H1 (cell line): ENCODE data around the gene NEDD9. TPM values are rescaled to one million over a fixed set of nuclear protein-coding genes. Genes with fewer than 3 reads are reported as not detected.

Experiments used
- CTCF ChIA-PET: fragments of 300-600 bp; sonication (Branson Sonifier 250); formaldehyde crosslinking; loops from one replicate; lab custom pipeline; 2021; ENCODE audit not compliant: partially characterized antibody; lab: Charles Lee
- POLR2A ChIA-PET: fragments of 300-600 bp; sonication (Branson Sonifier 250); formaldehyde crosslinking; loops from one replicate; lab custom pipeline; 2021; ENCODE audit warnings: inconsistent platforms; ENCODE audit not compliant: partially characterized antibody; lab: Charles Lee
- DNase-seq, 2 experiments: peaks; one replicate each; pipeline versions ENCODE4 v3.0.0 to v3.0.0-alpha.2; 2010 to 2022; ENCODE audit warnings: low spot score in 2 of 2, low read depth in 1 of 2, mixed read lengths in 1 of 2
- FAIRE-seq: peaks from 2 replicates; lab custom pipeline; 2011; peaks lifted over from hg19 to GRCh38; lab: Jason Lieb, UNC
- H2AFZ ChIP-seq: 2 replicates; pipeline ENCODE4 v1.8.1; 2012; ENCODE audit warnings: low read length, inconsistent platforms
- H2AK5ac ChIP-seq: 2 replicates; pipeline ENCODE4 v1.6.1; 2013; ENCODE audit warnings: low read depth, low read length
- H2BK120ac ChIP-seq: replicated peaks from 2 replicates; pipeline ENCODE3; 2013; ENCODE audit warnings: low read depth, low read length, inconsistent platforms
- H2BK12ac ChIP-seq: 2 replicates; pipeline ENCODE4 v1.6.1; 2013; ENCODE audit warnings: low read depth, low read length
- H2BK15ac ChIP-seq: 2 replicates; pipeline ENCODE4 v1.6.1; 2013; ENCODE audit warnings: low read length
- H2BK20ac ChIP-seq: 2 replicates; pipeline ENCODE4 v1.6.1; 2013; ENCODE audit warnings: low read length
- H2BK5ac ChIP-seq: 2 replicates; pipeline ENCODE4 v1.6.1; 2013; ENCODE audit warnings: low read depth, low read length
- H3K14ac ChIP-seq: 2 replicates; pipeline ENCODE4 v1.6.1; 2013; ENCODE audit warnings: inconsistent platforms; ENCODE audit not compliant: insufficient read length
- H3K18ac ChIP-seq: 2 replicates; pipeline ENCODE4 v1.6.1; 2013; ENCODE audit warnings: low read length; ENCODE audit errors: extremely low read depth
- H3K23ac ChIP-seq: 2 replicates; pipeline ENCODE4 v1.6.1; 2013; ENCODE audit warnings: inconsistent platforms; ENCODE audit not compliant: insufficient read length
- H3K23me2 ChIP-seq: 2 replicates; pipeline ENCODE4 v1.6.1; 2013; ENCODE audit warnings: low read depth, low read length
- H3K27ac ChIP-seq: 2 replicates; pipeline ENCODE4 v1.6.1; 2011; ENCODE audit warnings: low read depth, low read length, inconsistent platforms
- H3K27me3 ChIP-seq, 4 experiments: replicated peaks in 1 of 4; 1 replicate in 1 of 4; 2 replicates in 3 of 4; pipeline versions ENCODE4 v1.6.1 to v1.8.1; 2011 to 2013; ENCODE audit warnings: low read length in 3 of 4, mild to moderate bottlenecking in 3 of 4, inconsistent platforms in 2 of 4, mixed read lengths in 2 of 4, moderate library complexity in 1 of 4; ENCODE audit not compliant: control insufficient read depth in 3 of 4, insufficient read depth in 3 of 4; ENCODE audit errors: extremely low read depth in 1 of 4
- H3K36me3 ChIP-seq, 4 experiments: 2 replicates each; pipeline versions ENCODE4 v1.6.1 to v1.8.1; 2011 to 2013; ENCODE audit warnings: mild to moderate bottlenecking in 4 of 4, low read length in 3 of 4, moderate library complexity in 2 of 4, control low read depth in 1 of 4, inconsistent platforms in 1 of 4; ENCODE audit not compliant: insufficient read depth in 4 of 4, control insufficient read depth in 2 of 4
- H3K4ac ChIP-seq: replicated peaks from 2 replicates; pipeline ENCODE3; 2013; ENCODE audit warnings: low read length, low read depth, mixed read lengths, inconsistent platforms; ENCODE audit not compliant: insufficient read length
- H3K4me1 ChIP-seq, 4 experiments: replicated peaks in 1 of 4; 1 replicate in 1 of 4; 2 replicates in 3 of 4; pipeline versions ENCODE4 v1.6.1 to v1.8.1; 2011 to 2013; ENCODE audit warnings: low read length in 3 of 4, inconsistent platforms in 2 of 4, mixed read lengths in 1 of 4; ENCODE audit not compliant: insufficient read depth in 4 of 4, control insufficient read depth in 3 of 4
- H3K4me2 ChIP-seq, 2 experiments: 2 replicates each; pipeline versions ENCODE4 v1.6.1 to v1.8.1; 2011 to 2013; ENCODE audit warnings: low read depth in 2 of 2, low read length in 2 of 2, control low read depth in 1 of 2, inconsistent platforms in 1 of 2, mild to moderate bottlenecking in 1 of 2; ENCODE audit not compliant: insufficient read depth in 1 of 2
- H3K4me3 ChIP-seq, 4 experiments: fragments of 200-600, 300-600 bp in 1 of 4; sonication (generic), shearing (Covaris generic), sonication (Bioruptor Twin) in 1 of 4; 2 replicates each; pipeline versions ENCODE4 v1.5.1 to v1.8.1; 2011 to 2016; ENCODE audit warnings: low read length in 4 of 4, low read depth in 3 of 4, control low read depth in 2 of 4, inconsistent platforms in 2 of 4, mild to moderate bottlenecking in 2 of 4, mixed read lengths in 1 of 4, moderate library complexity in 1 of 4; ENCODE audit not compliant: insufficient read depth in 2 of 4; ENCODE audit errors: extremely low read depth in 1 of 4
- H3K56ac ChIP-seq: replicated peaks from 2 replicates; pipeline ENCODE3; 2013; ENCODE audit warnings: low read depth, mild to moderate bottlenecking, mixed read lengths, low read length, inconsistent platforms; ENCODE audit not compliant: insufficient read length
- H3K79me1 ChIP-seq: 2 replicates; pipeline ENCODE4 v1.6.1; 2013; ENCODE audit warnings: low read depth, low read length, control low read depth
- H3K79me2 ChIP-seq, 2 experiments: 2 replicates each; pipeline versions ENCODE4 v1.6.1 to v1.8.1; 2012 to 2013; ENCODE audit warnings: low read length in 2 of 2, mild to moderate bottlenecking in 2 of 2, inconsistent platforms in 1 of 2; ENCODE audit not compliant: insufficient read depth in 2 of 2, control insufficient read depth in 1 of 2
- H3K9ac ChIP-seq, 4 experiments: replicated peaks in 1 of 4; 1 replicate in 1 of 4; 2 replicates in 3 of 4; pipeline versions ENCODE4 v1.6.1 to v1.8.1; 2011 to 2013; ENCODE audit warnings: low read depth in 3 of 4, low read length in 3 of 4, control low read depth in 2 of 4, mild to moderate bottlenecking in 2 of 4, moderate library complexity in 2 of 4, inconsistent platforms in 1 of 4; ENCODE audit errors: extremely low read depth in 1 of 4
- H3K9me3 ChIP-seq, 2 experiments: 2 replicates each; pipeline versions ENCODE4 v1.6.1 to v1.8.1; 2012 to 2013; ENCODE audit warnings: mild to moderate bottlenecking in 2 of 2, moderate library complexity in 2 of 2, control low read depth in 1 of 2, inconsistent platforms in 1 of 2, low read depth in 1 of 2, low read length in 1 of 2, mixed read lengths in 1 of 2; ENCODE audit not compliant: insufficient read depth in 2 of 2
- H4K20me1 ChIP-seq, 2 experiments: replicated peaks in 1 of 2; 2 replicates each; pipeline versions ENCODE3 to v1.8.1; 2011 to 2013; ENCODE audit warnings: inconsistent platforms in 2 of 2, low read length in 2 of 2, mild to moderate bottlenecking in 1 of 2; ENCODE audit not compliant: insufficient read depth in 2 of 2, control insufficient read depth in 1 of 2
- H4K5ac ChIP-seq: 2 replicates; pipeline ENCODE4 v1.6.1; 2013; ENCODE audit warnings: low read length, low read depth, mixed read lengths, inconsistent platforms; ENCODE audit not compliant: insufficient read length
- H4K8ac ChIP-seq: 2 replicates; pipeline ENCODE4 v1.8.0; 2013; ENCODE audit warnings: mild to moderate bottlenecking, moderate library complexity, low read length, inconsistent platforms; ENCODE audit not compliant: insufficient read depth; ENCODE audit errors: extremely low read depth
- H4K91ac ChIP-seq: replicated peaks from 2 replicates; pipeline ENCODE3; 2013; ENCODE audit warnings: low read length, mixed read lengths, inconsistent platforms; ENCODE audit not compliant: insufficient read length
- ASH2L ChIP-seq: fragments of 200-600, 300-600 bp; sonication (generic); IDR thresholded peaks from one replicate; pipeline ENCODE4 v1.7.1; 2017; ENCODE audit warnings: low read length
- POLR2AphosphoS5 ChIP-seq: IDR thresholded peaks from 2 replicates; pipeline ENCODE4 v1.6.1; 2011; ENCODE audit warnings: low read depth, low read length
- SIN3A ChIP-seq, 2 experiments: IDR thresholded peaks in 1 of 2; conservative IDR thresholded peaks in 1 of 2; 2 replicates each; pipeline ENCODE4 v1.6.1; 2011 to 2012; ENCODE audit warnings: low read length in 2 of 2, improper control_type of control experiment in 1 of 2, low read depth in 1 of 2, mild to moderate bottlenecking in 1 of 2
- TCF12 ChIP-seq: IDR thresholded peaks from 2 replicates; pipeline ENCODE4 v1.6.1; 2011; ENCODE audit warnings: low read depth, mild to moderate bottlenecking, low read length
- TEAD4 ChIP-seq: IDR thresholded peaks from 2 replicates; pipeline ENCODE4 v1.6.1; 2012; ENCODE audit warnings: low read depth, low read length, inconsistent platforms, mixed read lengths
- WGBS, 2 experiments: shearing (Covaris generic) in 1 of 2; methylation state at CpG; one replicate each; pipeline versions ENCODE4 v1.1.6 to v1.1.7; 2013 to 2015; ENCODE audit warnings: low lambda C conversion rate in 2 of 2, mixed read lengths in 2 of 2, inconsistent platforms in 1 of 2, low coverage in 1 of 2, missing lambda C conversion rate in 1 of 2; ENCODE audit not compliant: insufficient replicate concordance in 2 of 2, insufficient coverage in 1 of 2, insufficient read length in 1 of 2; ENCODE audit errors: extremely low coverage in 1 of 2, missing lambda C conversion rate in 1 of 2; 5-methylcytosine and 5-hydroxymethylcytosine counted together
- polyA plus RNA-seq, 7 experiments: library from polyadenylated mRNA; depleted of rRNA in 3 of 7; stranded (reverse) in 5 of 7; unstranded in 2 of 7; fragments of >200 nt in 5 of 7; fragments of 200-250 nt in 2 of 7; gene quantifications; 1 replicate in 5 of 7; 2 replicates in 1 of 7; 4 replicates in 1 of 7; pipeline versions ENCODE4 v1.2.1 to v1.2.3, GENCODE V29; 2011 to 2013; ENCODE audit warnings: missing spikeins in 2 of 7, mixed read lengths in 2 of 7
- total RNA-seq: library from RNA; stranded (reverse); fragmentation: NEBNext Ultra II Directional; extraction: Animal tissue kit (Norgen Biotek cat#: 25700); gene quantifications from 2 replicates; pipeline ENCODE4 v1.2.1, GENCODE V29; 2021

The NEDD9 gene
- total and polyA plus RNA-seq, 2 of the 8 experiments (the other 6 are each of a cell fraction or from before 2014, with no cell fraction given), result 3.6 to 12.0 TPM

GRCh38 chr6:11277275-11278206 lies 45.1 kb upstream of the NEDD9 start:
- H3K4me2 ChIP-seq, result 0 out of 4 replicates have a peak overlapping the region, but pooled peaks of 1 of the 2 experiments have one; percentile 18
- 84% methylated on average over 14 of the region's 14 CpGs; no CpG with 5 or more reads in 1 of the 2 experiments for WGBS, 2 experiments
- H2AFZ ChIP-seq, result peak overlapping the region; percentile 55

More at GRCh38 chr6:11277275-11278206, 45.1 kb upstream of the NEDD9 start:
- Histone ChIP-seq H3K27me3 (no peaks in the 10 kb centered on the region; a peak in 1 of 7 replicates), H3K4me1 (peaks cover 4 to 9% (median 8%) of the 10 kb centered on the region in 4 experiments; a peak in 6 of 7 replicates), H3K23ac (no peak overlapping the region), H3K79me1 (no peaks in the 10 kb centered on the region), H3K18ac (peak overlapping the region; percentile 53; the same call in 1 of the 2 replicates), H3K56ac (no peak overlapping the region), H2BK20ac (peak overlapping the region; percentile 91; the same call in 1 of the 2 replicates), H4K8ac (no peak overlapping the region), H3K4me3 (no peak overlapping the region)
- ChIA-PET CTCF (interaction anchor here (0.6 to 2.0 kb wide), 9 partner anchors 10 to 760 kb away, joined by 3 to 10 read pairs (median 4); no protein-coding TSS in a partner anchor), POLR2A (interaction anchor here (1.2 kb wide), 1 partner anchor 10 kb away, joined by 3 read pairs; no protein-coding TSS in a partner anchor)
- TF ChIP-seq ASH2L, result peak; percentile 41
- TF ChIP-seq TCF12, result 0 out of 2 replicates have a peak, but pooled peaks have one; percentile 47
- TF ChIP-seq POLR2AphosphoS5, result no peak
- TF ChIP-seq TEAD4, result peak; percentile 79
- TF ChIP-seq SIN3A (conservative IDR thresholded peaks at IDR 0.05 in 1 of 2, IDR thresholded peaks at IDR 0.05 in 1 of 2; ENCODE audit: low read depth in 1 of 2, low read length in 2 of 2), result peak; percentile 75 to 90; a peak in 2 of 4 replicates
- TF ChIP-seq, all 59 proteins: peak for 4
- no peak overlapping the region for H2BK15ac ChIP-seq
- H2BK5ac ChIP-seq, result peak overlapping the region; percentile 62; the same call in 1 of the 2 replicates
- 0 out of 2 replicates have a peak overlapping the region, but pooled peaks have one; percentile 42 for H2AK5ac ChIP-seq
- H3K36me3 ChIP-seq, result no peaks in the 10 kb centered on the region
- H4K20me1 ChIP-seq, result no peaks in the 10 kb centered on the region
- no peak overlapping the region for H3K27ac ChIP-seq
- H3K9ac ChIP-seq, result no peak overlapping the region
- FAIRE-seq, result no peak
- H3K4ac ChIP-seq, result no peak overlapping the region
- H3K14ac ChIP-seq, result no peak overlapping the region
- peak overlapping the region; percentile 77 for H2BK12ac ChIP-seq
- no peaks in the 10 kb centered on the region for H3K79me2 ChIP-seq
- peak overlapping the region; percentile 8 for H4K91ac ChIP-seq
- no peaks in the 10 kb centered on the region for H3K9me3 ChIP-seq
- no peak overlapping the region for H2BK120ac ChIP-seq
- no peak overlapping the region for H4K5ac ChIP-seq
- H3K23me2 ChIP-seq, result no peaks in the 10 kb centered on the region
- DNase-seq, result peak in 1 of 2 experiments; percentile 21
